ENCODE results near the gene FGF13.

The FGF13 gene

GRCh38 chrX:138742217-138742616 is 30.7 kb upstream of the FGF13 start:
- H3K79me2 ChIP-seq (ENCODE audit: insufficient read depth, low read length), result no peaks in the 10 kb centered on the region
- no peak overlapping the region for H3K4me3 ChIP-seq (ENCODE audit: low read depth, low read length, poor library complexity, severe bottlenecking)
- no peak for TF ChIP-seq CTCF (IDR thresholded peaks at IDR 0.05; ENCODE audit: low read length)
- no peak for TF ChIP-seq EZH2 (IDR thresholded peaks at IDR 0.05; ENCODE audit: borderline replicate concordance, low read length)
- no peak overlapping the region for H2AFZ ChIP-seq (ENCODE audit: low read length)
- no peak overlapping the region for H3K27ac ChIP-seq (ENCODE audit: low read depth, low read length, poor library complexity, severe bottlenecking)
- H4K20me1 ChIP-seq (ENCODE audit: insufficient read depth, low read length), result no peaks in the 10 kb centered on the region
- no peaks in the 10 kb centered on the region for H3K4me1 ChIP-seq (ENCODE audit: insufficient read depth, low read length, severe bottlenecking)
- H3K9me3 ChIP-seq (ENCODE audit: low read length), result no peaks in the 10 kb centered on the region
- no peaks in the 10 kb centered on the region for H3F3A ChIP-seq (ENCODE audit: insufficient read depth, low read length)
- H3K9me2 ChIP-seq (ENCODE audit: low read depth, low read length), result no peaks in the 10 kb centered on the region
- no peak overlapping the region for H3K4me2 ChIP-seq (ENCODE audit: low read length)
- H3K36me3 ChIP-seq (ENCODE audit: insufficient read depth, low read length), result no peaks in the 10 kb centered on the region
- H3K27me3 ChIP-seq (ENCODE audit: insufficient read depth, low read length), result no peaks in the 10 kb centered on the region
- H3K9ac ChIP-seq (ENCODE audit: low read length), result no peak overlapping the region

- Histone ChIP-seq H3K36me3 (ENCODE audit: insufficient read depth, low read length) (no peaks in the 10 kb centered on the region), H3K79me2 (ENCODE audit: insufficient read depth, low read length) (no peaks in the 10 kb centered on the region), H3K4me3 (ENCODE audit: low read depth, low read length, poor library complexity, severe bottlenecking) (no peak overlapping the region), H3K4me1 (ENCODE audit: insufficient read depth, low read length, severe bottlenecking) (no peaks in the 10 kb centered on the region), H3K27me3 (ENCODE audit: insufficient read depth, low read length) (no peaks in the 10 kb centered on the region), H4K20me1 (ENCODE audit: insufficient read depth, low read length) (no peaks in the 10 kb centered on the region), H3K4me2 (ENCODE audit: low read length) (no peak overlapping the region), H3K27ac (ENCODE audit: low read depth, low read length, poor library complexity, severe bottlenecking) (no peak overlapping the region), H2AFZ (ENCODE audit: low read length) (no peak overlapping the region), H3K9ac (ENCODE audit: low read length) (no peak overlapping the region), H3K9me2 (ENCODE audit: low read depth, low read length) (no peaks in the 10 kb centered on the region), H3F3A (ENCODE audit: insufficient read depth, low read length) (no peaks in the 10 kb centered on the region), H3K9me3 (ENCODE audit: low read length) (no peaks in the 10 kb centered on the region)
- no peak for TF ChIP-seq EZH2 (IDR thresholded peaks at IDR 0.05; ENCODE audit: borderline replicate concordance, low read length)
Observed at GRCh38 chrX:138740341-138740740, 28.8 kb upstream of the FGF13 start.

GRCh38 chrX:138723301-138723700 is 11.8 kb upstream of the FGF13 start:
- no peaks in the 10 kb centered on the region for H3K36me3 ChIP-seq (ENCODE audit: insufficient read depth, low read length)
- TF ChIP-seq EZH2 (IDR thresholded peaks at IDR 0.05; ENCODE audit: borderline replicate concordance, low read length), result no peak
- no peak for TF ChIP-seq CTCF (IDR thresholded peaks at IDR 0.05; ENCODE audit: low read length)
- no peak overlapping the region for H2AFZ ChIP-seq (ENCODE audit: low read length)
- H3K4me2 ChIP-seq (ENCODE audit: low read length), result no peak overlapping the region
- no peak overlapping the region for H3K9ac ChIP-seq (ENCODE audit: low read length)
- H3K27me3 ChIP-seq (ENCODE audit: insufficient read depth, low read length), result no peaks in the 10 kb centered on the region
- no peak overlapping the region for H3K4me3 ChIP-seq (ENCODE audit: low read depth, low read length, poor library complexity, severe bottlenecking)
- H3F3A ChIP-seq (ENCODE audit: insufficient read depth, low read length), result no peaks in the 10 kb centered on the region
- H3K9me3 ChIP-seq (ENCODE audit: low read length), result no peaks in the 10 kb centered on the region
- no peaks in the 10 kb centered on the region for H4K20me1 ChIP-seq (ENCODE audit: insufficient read depth, low read length)
- H3K27ac ChIP-seq (ENCODE audit: low read depth, low read length, poor library complexity, severe bottlenecking), result no peak overlapping the region
- H3K4me1 ChIP-seq (ENCODE audit: insufficient read depth, low read length, severe bottlenecking), result no peaks in the 10 kb centered on the region
- no peaks in the 10 kb centered on the region for H3K9me2 ChIP-seq (ENCODE audit: low read depth, low read length)
- no peaks in the 10 kb centered on the region for H3K79me2 ChIP-seq (ENCODE audit: insufficient read depth, low read length)

GRCh38 chrX:138719396-138719795 is 7.9 kb upstream of the FGF13 start:
- H3F3A ChIP-seq (ENCODE audit: insufficient read depth, low read length), result no peaks in the 10 kb centered on the region
- no peaks in the 10 kb centered on the region for H3K4me1 ChIP-seq (ENCODE audit: insufficient read depth, low read length, severe bottlenecking)
- no peak for TF ChIP-seq CTCF (IDR thresholded peaks at IDR 0.05; ENCODE audit: low read length)
- TF ChIP-seq EZH2 (IDR thresholded peaks at IDR 0.05; ENCODE audit: borderline replicate concordance, low read length), result no peak
- H3K27ac ChIP-seq (ENCODE audit: low read depth, low read length, poor library complexity, severe bottlenecking), result no peak overlapping the region
- no peak overlapping the region for H3K4me2 ChIP-seq (ENCODE audit: low read length)
- no peak overlapping the region for H3K4me3 ChIP-seq (ENCODE audit: low read depth, low read length, poor library complexity, severe bottlenecking)
- H3K36me3 ChIP-seq (ENCODE audit: insufficient read depth, low read length), result no peaks in the 10 kb centered on the region
- H3K79me2 ChIP-seq (ENCODE audit: insufficient read depth, low read length), result no peaks in the 10 kb centered on the region
- no peaks in the 10 kb centered on the region for H4K20me1 ChIP-seq (ENCODE audit: insufficient read depth, low read length)
- H2AFZ ChIP-seq (ENCODE audit: low read length), result no peak overlapping the region
- no peaks in the 10 kb centered on the region for H3K9me2 ChIP-seq (ENCODE audit: low read depth, low read length)
- no peaks in the 10 kb centered on the region for H3K27me3 ChIP-seq (ENCODE audit: insufficient read depth, low read length)
- H3K9ac ChIP-seq (ENCODE audit: low read length), result no peak overlapping the region
- no peaks in the 10 kb centered on the region for H3K9me3 ChIP-seq (ENCODE audit: low read length)

All from OCI-LY1 (cell line).